ENCODE results near the gene TMIGD2.
"Not testable (repeated sequence)": the region's sequence is repeated elsewhere in the genome, so short reads cannot be mapped to it uniquely, and the experiment has no call there.

Gene TMIGD2

GRCh38 chr19:4297901-4298809 is 4.0 kb downstream of the TMIGD2 start:
- in situ Hi-C loops (cut with MboI; ENCODE audit: low pct_unique_long_range_greater_than_20kb, low sequenced_read_pairs, unreplicated experiment) = no loop called here
- TF ChIP-seq CTCF (IDR thresholded peaks at IDR 0.05; ENCODE audit: extremely low read depth, insufficient read depth, missing control alignments) = no peak
- DNase-seq (ENCODE audit: low spot score) = no peak

- DNase-seq (ENCODE audit: low spot score) = no peak
- in situ Hi-C loops (cut with MboI; ENCODE audit: low pct_unique_long_range_greater_than_20kb, low sequenced_read_pairs, unreplicated experiment) = no loop called here
- no peak for TF ChIP-seq CTCF (IDR thresholded peaks at IDR 0.05; ENCODE audit: extremely low read depth, insufficient read depth, missing control alignments)
Measured at GRCh38 chr19:4295972-4296771, 6.0 kb downstream of the TMIGD2 start.

GRCh38 chr19:4294389-4294788 is 7.8 kb downstream of the TMIGD2 start:
- TF ChIP-seq CTCF (IDR thresholded peaks at IDR 0.05; ENCODE audit: extremely low read depth, insufficient read depth, missing control alignments) = no peak
- in situ Hi-C loops (cut with MboI; ENCODE audit: low pct_unique_long_range_greater_than_20kb, low sequenced_read_pairs, unreplicated experiment) = no loop called here
- DNase-seq (ENCODE audit: low spot score) = no peak

- TF ChIP-seq CTCF (IDR thresholded peaks at IDR 0.05; ENCODE audit: extremely low read depth, insufficient read depth, missing control alignments) = no peak
- in situ Hi-C loops (cut with MboI; ENCODE audit: low pct_unique_long_range_greater_than_20kb, low sequenced_read_pairs, unreplicated experiment) = no loop called here
- DNase-seq (ENCODE audit: low spot score) = no peak
Measured at GRCh38 chr19:4292515-4292914, 9.7 kb downstream of the TMIGD2 start.

- DNase-seq (ENCODE audit: low spot score) = no peak
- in situ Hi-C loops (cut with MboI; ENCODE audit: low pct_unique_long_range_greater_than_20kb, low sequenced_read_pairs, unreplicated experiment) = no loop called here
- TF ChIP-seq CTCF (IDR thresholded peaks at IDR 0.05; ENCODE audit: extremely low read depth, insufficient read depth, missing control alignments) = no peak
Measured at GRCh38 chr19:4291184-4291732, 10.9 kb downstream of the TMIGD2 start.

- no peak for TF ChIP-seq CTCF (IDR thresholded peaks at IDR 0.05; ENCODE audit: extremely low read depth, insufficient read depth, missing control alignments)
- in situ Hi-C loops (cut with MboI; ENCODE audit: low pct_unique_long_range_greater_than_20kb, low sequenced_read_pairs, unreplicated experiment) = no loop called here
- no peak for DNase-seq (ENCODE audit: low spot score)
Measured at GRCh38 chr19:4288091-4288777, 14.0 kb downstream of the TMIGD2 start.

- in situ Hi-C loops (cut with MboI; ENCODE audit: low pct_unique_long_range_greater_than_20kb, low sequenced_read_pairs, unreplicated experiment); DNase-seq (ENCODE audit: low spot score): not testable (repeated sequence)
Measured at GRCh38 chr19:4286141-4286540, 16.0 kb downstream of the TMIGD2 start.

Data from GM13977 (cell line).